HG03378 (cell line): ENCODE data around the gene RAB5A.
"Not testable (repeated sequence)": the region's sequence is repeated elsewhere in the genome, so short reads cannot be mapped to it uniquely, and the experiment has no call there.

Experiments used
- ATAC-seq: cut with Tn5 transposase; IDR thresholded peaks from one replicate; pipeline ENCODE4 v1.9.1; 2021; ENCODE audit warnings: mild to moderate bottlenecking, moderate library complexity; ENCODE audit not compliant: unreplicated experiment

Gene RAB5A, protein sequence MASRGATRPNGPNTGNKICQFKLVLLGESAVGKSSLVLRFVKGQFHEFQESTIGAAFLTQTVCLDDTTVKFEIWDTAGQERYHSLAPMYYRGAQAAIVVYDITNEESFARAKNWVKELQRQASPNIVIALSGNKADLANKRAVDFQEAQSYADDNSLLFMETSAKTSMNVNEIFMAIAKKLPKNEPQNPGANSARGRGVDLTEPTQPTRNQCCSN

DNA sequence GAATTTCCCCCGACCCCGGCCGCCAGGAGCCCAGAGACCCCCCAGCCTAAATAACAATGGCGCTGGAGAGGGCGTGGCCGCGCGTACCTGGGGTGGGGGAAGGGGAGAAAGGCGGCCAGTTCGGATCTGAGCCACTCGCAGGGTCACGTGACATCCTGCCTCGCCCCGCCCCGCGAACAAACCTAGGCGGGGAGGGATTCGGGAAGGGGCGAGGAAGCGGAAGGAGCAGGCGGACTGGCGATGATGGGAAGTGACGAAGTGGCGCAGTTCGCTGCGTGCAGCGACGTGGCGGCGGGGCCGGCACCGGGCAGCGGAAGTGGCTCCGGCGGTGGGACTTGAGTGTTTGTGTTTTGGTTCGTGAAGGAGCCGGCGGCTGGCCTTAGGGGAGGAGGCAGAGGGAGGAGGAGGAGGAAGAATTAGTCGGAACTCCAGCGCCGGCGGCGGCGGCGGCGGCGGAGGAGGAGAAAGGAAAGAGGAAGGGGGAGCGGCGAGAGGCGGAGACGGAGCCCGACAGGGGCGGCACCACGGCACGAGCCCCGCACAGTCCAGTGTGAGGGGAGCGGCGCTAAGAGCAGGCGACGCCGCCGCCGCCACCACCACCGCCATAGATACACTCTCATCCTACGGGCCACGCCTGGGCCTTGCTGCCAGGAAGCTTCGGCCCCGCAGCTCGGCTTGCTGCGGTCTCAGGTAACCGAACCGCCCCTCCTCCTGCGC, at the start of gene RAB5A:
TSS of gene RAB5A (plus strand) at position 266 of the 717 bp plus-strand sequence. CDS start 3,802 bp downstream, outside the sequence.
- peak; percentile 97 for ATAC-seq

DNA sequence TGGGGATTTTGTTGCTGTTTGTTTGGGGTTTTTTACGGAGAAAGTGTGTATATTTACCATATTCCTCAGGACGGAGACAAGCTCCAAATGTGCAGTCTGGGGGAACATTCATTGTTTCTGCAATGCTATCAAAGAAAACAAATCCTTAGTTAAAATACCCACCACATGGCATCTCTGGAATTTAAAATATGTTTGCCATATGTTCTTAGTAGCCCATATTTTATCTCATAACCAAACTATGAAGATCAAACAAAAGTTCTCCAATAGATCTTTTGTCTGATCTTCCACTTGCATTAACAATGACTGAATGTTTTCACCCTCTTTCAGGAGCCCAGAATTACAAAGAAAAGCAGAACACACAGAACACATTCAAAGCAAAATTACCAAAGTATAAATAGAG, 48.2 kb upstream of the RAB5A start:
- ATAC-seq, result no peak

DNA sequence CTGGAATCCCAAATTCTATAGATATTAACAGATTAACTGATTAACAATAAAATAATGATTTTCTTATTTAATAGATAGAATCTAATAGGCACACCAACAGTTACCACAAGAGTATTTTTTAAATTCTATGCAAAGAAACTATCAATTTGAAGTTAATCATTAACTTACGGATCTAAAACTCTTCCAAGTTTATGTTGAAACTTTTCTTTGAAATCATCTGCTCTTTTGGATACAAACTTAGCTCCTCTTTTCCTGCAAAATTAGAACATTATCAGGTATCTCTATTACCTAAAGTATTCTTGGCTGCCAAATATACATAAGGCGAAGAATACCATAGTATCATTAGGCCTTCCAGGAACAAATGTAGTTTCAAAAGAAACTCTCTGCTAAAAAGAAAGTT, 47.6 kb upstream of the RAB5A start:
- no peak for ATAC-seq

DNA sequence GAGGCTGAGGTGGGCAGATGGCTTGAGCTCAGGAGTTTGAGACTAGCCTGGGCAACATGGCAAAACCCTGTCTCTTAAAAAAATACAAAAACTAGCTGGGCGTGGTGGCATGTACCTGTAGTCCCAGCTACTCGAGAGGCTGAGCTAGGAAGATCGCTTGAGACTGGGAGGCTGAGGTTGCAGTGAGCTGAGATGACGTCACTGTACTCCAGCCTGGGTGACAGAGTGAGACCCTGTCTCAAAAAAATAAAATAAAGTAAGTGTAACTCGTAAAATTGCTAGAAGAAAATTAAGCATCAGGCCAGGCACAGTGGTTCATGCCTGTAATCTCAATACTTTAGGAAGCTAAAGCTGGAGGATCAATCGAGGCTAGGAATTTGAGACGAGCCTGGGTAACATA, 47.1 kb upstream of the RAB5A start:
- not testable (repeated sequence) for ATAC-seq

DNA sequence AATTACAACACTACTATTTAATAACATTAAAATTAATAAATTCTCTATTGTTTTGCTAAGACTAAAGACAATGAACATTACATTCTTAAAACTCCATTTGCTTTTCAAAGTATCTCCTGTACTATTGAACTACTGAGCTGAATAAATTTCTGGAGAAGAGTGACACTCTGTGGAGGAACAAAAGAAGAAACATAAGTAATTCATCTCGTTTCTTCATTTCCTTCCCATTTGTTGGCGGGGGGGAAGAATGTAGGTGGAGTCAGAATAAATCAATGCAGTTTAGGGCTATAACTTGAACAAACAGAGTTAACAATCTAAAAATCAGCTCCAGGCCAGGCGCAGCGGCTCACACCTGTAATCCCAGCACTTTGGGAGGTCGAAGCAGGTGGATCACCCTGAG, 45.6 kb upstream of the RAB5A start:
- no peak for ATAC-seq

DNA sequence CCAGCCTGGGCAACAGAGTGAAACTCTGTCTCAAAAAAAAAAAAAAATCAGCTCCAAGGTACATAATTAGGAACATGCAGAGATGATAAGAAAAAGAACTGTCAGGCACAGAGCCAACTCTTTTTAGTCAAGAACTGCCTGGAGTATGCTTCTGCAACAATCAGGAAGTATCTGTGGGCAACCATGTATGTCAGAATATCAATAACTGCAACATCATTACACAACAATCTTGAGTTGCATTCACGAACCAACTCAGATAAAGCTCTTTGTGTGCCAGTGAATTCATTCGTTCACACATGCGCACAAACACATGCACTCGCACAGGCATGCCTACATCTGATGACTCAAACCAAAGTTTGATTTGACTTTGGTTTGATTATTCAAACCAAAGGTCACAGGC, 45.0 kb upstream of the RAB5A start:
- no peak for ATAC-seq

DNA sequence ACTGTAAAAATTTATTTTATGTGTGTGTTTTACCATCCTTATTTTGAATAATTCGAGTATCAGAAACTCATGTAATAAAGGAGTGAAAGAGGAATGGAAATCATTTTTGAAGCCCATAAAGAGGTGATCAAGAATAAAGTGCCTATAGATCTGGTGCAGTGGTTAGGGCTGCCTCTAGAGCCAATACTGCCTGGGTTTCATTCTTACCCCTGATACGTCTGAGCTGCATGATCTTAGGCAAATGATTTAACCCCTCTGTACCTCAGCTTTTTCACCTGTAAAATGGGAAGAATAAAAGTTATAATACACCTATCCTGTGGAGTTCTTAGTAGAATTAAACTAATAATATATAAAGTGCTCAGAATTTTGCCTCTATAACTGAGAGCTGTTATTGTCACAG, 43.2 kb upstream of the RAB5A start:
- no peak for ATAC-seq

DNA sequence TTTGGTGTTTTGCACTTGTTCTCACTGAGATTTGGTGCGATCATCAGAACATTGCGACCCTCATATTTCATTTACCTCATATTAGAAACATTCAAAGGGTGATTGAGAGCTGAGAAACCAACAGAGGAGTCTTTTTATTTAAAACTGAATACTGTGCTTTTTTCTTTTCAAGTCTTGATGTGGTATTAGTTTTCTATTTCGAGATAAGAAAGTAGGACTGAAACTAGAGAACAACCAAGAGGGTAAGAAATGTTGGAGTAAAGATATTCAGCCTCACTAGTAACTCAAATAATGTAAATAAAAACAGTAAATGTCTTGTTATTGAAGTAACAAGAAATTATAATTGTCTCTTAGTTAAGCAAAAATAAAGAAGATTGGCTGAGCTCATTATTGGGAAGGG, 39.4 kb upstream of the RAB5A start:
- no peak for ATAC-seq

DNA sequence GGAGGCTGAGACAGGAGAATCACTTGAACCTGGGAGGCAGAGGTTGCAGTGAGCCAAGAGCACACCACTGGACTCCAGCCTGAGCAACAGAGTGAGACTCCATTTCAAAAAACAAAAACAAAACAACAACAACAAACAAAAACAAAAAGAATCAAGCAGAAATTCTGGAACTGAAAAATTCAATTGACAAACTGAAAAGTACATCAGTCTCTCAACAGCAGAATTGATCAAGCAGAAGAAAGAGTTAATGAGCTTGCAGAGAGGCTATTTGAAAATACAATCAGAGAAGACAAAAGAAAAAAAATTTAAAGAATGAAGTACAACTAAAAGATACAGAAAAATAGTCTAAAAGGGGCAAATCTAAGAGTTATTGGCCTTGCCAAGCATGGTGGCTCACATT, 35.4 kb upstream of the RAB5A start:
- ATAC-seq, result no peak

DNA sequence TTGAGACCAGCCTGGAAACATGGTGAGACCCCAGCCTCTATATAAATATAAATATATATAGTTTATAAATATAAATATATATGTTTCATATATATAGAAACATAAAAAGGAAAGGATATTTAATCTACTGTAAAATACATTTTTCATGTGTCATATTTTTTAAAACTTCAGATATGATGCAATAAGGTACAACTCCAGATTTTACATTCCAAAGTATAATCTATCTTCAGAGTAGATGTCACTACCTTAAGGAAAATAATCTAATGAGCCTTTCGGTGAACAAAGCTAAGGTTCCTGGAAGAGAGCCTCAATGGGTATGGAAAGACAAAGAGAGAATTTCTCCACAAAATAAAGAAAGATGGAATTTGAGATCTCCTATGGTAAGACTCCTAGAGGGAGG, 29.7 kb upstream of the RAB5A start:
- ATAC-seq, result no peak

DNA sequence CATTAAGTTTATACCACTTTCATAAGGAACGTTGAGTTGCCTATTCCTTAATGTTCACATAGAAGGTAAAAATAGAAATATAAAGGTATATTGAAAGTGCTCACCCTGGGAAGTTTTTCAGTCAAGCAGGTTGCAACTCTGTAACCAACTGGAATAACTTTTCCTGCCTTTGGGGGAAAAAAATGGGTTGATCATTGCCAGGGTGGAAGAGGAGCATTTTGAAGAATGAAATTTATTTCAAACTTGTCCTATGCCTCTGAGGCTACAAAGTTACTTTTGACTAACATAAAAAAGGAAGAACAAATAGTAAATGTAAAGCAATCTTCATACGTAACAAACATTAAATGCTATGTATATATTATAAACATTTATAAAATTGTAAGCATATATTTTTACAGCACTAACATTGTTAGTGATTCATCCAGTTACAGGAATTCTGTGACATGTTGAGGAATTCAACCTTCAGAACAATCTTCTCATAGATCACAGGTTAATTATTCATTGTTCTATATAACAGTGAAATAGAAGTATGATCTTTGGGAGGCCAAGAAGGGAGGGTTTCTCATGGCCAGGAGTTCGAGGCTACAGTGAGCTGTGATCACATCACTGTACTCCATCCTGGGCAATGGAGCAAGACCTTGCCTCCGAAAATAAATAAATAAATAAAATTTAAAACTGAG, 26.4 kb upstream of the RAB5A start:
- no peak for ATAC-seq

DNA sequence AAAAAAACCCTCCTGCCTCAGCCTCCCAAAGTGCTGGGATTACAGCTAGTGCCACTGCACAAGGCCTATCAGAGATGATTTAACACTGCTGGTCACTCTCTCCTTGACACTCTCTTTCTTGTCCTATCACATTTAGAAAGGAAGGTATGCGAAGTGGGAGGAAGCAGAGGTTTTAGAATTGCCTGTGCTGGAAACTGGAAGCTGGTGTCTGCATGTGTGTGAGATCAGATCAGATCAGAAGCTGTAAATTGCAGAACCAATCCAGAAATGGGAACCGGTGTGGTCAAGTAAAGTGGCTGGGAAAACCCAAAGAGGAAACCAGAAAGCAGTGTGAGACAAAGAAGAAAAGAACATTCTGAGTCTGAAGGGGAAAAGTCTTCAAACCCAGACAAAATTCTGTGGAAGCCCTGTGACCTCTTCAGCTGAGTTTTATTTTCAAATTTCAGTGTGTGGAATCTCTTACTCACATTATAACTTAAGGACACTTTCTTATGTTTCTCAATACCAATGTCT, 15.7 kb upstream of the RAB5A start:
- ATAC-seq, result peak; percentile 91

DNA sequence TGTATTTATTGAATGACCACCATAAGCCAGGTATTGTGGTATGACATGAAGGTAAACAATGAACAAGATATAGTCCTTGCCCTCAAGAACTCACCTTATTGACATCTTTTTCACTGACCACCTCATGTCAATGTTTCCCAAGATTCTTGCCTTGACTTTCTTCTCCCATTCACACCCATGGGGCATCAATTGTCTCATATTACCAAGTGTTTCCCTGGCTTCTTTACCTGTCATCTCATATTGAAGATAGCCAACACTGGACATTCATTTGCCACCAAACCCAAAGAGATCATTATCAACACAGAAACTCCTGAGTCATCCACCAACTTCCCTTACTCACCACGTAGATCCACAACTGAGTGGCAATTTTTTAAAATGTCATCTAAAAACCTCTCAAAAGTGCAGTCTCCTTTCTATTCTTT, 15.1 kb upstream of the RAB5A start:
- peak; percentile 64 for ATAC-seq

DNA sequence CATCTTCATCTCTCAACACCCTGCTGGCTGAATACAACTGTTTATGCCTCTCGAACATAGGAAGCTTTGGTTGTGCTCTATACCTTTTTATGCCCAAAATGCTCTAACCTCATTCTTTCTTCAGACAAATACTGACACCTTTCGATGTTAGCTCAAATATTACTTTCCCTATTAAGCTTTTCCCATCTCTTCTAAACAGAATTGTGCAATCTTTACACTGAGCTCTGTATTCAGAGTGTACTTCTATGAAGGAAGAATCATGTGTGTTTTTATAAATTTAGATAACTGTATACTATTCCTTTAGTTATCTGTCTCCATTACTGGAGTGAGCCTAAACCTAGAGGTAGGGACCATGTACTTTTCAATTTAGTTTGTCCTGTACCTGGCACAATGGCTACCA, 14.5 kb upstream of the RAB5A start:
- no peak for ATAC-seq

DNA sequence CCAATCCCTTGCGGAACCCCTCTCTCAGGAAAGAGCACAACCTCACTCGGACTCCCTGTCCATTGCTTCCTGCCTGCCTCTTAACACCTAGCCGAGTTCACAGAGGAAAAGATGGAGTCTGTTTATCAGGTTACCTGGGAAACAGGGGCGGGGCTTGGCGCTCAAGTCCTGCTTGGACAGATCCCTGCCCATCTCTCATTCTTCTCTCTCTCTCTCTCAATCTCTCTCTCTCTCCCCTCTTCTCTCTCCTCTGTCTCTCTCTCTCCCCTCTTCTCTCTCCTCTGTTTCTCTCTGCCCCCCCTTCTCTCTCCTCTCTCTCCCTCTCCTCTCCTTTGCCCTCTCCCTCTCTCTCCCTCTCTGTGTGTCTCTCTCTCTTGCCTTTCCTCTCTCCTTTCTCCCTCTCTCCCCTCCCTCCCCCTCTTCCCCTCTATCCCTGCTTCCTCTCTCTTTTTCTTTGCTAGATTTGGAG, 12.8 kb upstream of the RAB5A start, which contains the start of gene EFHB:
TSS of gene EFHB (minus strand) at position 120 of the 469 bp plus-strand sequence. CDS start 199 bp downstream, outside the sequence.
- ATAC-seq, result no peak

DNA sequence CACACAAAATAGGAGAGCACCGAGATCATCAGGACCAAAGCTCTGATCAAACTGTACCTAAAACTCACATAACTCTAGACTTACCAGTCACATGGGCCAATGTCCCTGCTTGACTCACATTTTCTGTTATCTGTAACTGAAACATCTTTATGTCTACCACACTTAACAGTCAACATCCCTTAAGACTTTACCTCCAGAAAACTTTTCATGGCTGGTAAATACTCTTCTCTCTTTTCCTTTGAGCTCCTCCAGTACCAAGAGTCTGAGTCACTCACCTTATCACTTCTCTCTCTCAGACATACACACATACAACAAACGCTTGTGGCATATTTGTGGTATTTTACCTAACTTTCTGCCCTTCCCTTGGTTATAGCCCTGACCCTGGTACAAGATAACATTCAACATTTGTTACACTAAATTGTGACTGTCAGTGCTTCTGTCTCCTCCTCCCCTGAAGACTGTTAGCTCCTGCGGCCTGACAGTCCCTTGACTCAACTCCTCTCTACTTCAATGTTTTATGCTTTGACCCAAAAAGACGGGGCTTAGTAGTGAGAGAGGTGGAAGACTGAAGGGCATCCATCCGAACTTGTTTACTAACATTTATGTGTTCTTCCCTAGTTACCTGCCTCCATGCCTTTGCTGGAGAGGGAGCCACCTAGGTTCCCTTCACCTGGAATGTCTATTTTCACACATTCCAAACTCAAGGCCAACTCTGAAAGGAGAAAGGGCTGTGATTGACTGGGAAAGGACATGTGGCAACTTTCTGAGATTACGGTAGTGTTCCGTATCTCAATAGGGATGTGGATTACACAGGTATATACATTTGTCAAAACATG, 9.2 kb upstream of the RAB5A start:
- no peak for ATAC-seq

DNA sequence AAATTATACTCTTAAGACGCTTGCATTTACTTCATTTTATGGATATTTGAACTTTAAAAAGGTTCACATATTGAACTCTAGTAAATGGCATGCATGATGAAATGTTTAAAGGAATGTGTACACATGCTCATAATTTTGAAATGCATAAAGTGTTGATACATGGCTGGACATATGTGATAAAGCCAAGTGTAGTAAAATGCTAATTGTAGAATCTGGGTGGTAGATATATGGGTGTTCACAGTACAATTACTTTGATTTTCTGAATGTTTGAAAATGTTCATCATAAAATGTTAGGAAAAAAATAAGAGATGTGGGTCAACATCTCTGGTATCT, 8.6 kb upstream of the RAB5A start:
- ATAC-seq, result no peak

DNA sequence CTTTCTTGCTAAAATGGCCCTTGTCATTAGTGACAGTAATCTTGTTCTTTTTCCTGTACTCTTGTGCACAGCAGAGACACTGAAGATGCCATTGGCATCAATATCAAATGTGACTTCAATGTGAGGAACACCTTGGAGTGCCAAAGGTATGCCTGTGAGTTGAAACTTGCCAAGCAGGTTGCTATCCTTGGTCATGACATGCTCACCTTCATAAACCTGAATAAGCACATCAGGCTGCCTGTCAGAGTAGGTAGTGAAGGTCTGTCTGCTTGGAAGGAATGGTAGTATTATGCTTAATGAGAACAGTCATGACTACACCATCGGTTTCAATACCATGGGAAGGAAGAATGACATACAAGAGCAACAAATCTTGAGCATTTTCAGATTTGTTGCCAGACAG, 6.3 kb upstream of the RAB5A start:
- ATAC-seq, result no peak

DNA sequence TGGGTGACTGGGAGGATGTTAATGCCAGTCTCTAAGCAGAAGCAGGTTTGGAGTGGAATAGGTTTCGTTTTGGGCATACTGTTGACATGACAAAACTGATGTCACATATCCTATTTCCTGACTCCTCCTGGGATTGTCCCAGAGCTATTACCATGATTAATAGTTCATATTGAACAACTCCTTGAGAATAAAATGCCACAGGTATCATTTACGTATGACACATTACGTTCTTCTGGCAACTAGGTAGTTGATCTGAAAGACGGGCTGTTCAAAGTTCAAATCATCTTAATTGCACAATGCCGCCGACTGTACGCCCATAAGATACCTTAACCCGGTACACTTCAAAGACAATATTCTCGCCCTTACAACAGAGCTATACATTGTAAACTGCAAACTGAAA, 1.4 kb upstream of the RAB5A start:
- no peak for ATAC-seq

DNA sequence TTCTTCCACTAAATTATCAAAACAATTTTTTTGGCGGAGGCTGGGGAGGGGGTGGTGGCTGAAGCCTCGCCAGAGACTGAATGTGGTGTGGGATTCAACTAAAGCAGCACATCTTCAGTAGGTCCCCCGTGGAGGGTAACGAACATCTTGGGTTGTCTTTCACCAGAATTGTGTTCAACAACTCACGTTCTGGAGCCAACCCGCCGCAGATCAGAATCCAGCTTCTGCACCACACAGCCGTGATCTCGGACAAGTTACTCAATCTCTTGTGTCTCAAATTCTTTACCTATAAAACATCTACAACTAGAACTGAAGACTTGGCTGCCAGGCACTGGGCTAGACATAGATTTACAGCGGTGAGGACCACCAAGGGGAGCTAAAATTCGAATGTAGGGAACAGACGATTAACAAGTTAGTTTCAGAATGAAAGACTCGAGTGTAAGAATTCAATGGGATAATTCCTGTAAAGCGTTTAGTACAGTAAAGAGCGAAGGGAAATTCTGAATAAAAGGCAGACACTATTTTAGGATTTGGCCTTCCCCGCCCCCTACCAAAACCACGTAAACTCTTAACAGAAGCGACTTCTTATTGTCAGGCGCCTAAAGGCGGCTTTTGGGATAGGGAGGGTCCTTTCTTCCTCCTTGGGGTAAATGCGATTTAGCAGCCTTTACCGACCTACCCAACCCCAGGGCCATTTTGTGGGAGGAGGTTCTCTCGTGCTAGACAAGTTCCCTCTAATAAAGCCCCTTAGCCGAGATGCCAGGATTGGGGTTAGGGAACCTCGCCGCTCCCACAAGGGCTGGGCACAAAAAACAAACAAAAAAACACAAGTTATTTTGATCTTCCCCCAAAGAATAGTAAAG, 697 bp upstream of the RAB5A start:
- peak; percentile 8 for ATAC-seq
